Epithelial cell of proximal tubule (primary cell): ENCODE measurements around the gene LGALS1. TPM values are rescaled to one million over a fixed set of nuclear protein-coding genes. Genes with fewer than 3 reads are reported as not detected.

Experiments used
- DNase-seq: peaks from one replicate; pipeline ENCODE4 v3.0.0-alpha.2; 2011; ENCODE audit warnings: low read depth
- H3K4me3 ChIP-seq: 2 replicates; pipeline ENCODE4 v1.5.1; 2011; ENCODE audit warnings: low read depth, mild to moderate bottlenecking, low read length
- total RNA-seq: library from RNA; depleted of rRNA; stranded (reverse); fragments of >200 nt; gene quantifications from 2 replicates; pipeline ENCODE4 v1.2.3, GENCODE V29; 2015
- TF ChIP-seq, protein P1 (sequence below): conservative IDR thresholded peaks from 2 replicates; pipeline ENCODE4 v1.5.1; 2012; ENCODE audit warnings: low read depth, mild to moderate bottlenecking, low read length

Gene LGALS1
- total RNA-seq = 1,711 and 1,833 TPM in 2 replicates

DNA sequence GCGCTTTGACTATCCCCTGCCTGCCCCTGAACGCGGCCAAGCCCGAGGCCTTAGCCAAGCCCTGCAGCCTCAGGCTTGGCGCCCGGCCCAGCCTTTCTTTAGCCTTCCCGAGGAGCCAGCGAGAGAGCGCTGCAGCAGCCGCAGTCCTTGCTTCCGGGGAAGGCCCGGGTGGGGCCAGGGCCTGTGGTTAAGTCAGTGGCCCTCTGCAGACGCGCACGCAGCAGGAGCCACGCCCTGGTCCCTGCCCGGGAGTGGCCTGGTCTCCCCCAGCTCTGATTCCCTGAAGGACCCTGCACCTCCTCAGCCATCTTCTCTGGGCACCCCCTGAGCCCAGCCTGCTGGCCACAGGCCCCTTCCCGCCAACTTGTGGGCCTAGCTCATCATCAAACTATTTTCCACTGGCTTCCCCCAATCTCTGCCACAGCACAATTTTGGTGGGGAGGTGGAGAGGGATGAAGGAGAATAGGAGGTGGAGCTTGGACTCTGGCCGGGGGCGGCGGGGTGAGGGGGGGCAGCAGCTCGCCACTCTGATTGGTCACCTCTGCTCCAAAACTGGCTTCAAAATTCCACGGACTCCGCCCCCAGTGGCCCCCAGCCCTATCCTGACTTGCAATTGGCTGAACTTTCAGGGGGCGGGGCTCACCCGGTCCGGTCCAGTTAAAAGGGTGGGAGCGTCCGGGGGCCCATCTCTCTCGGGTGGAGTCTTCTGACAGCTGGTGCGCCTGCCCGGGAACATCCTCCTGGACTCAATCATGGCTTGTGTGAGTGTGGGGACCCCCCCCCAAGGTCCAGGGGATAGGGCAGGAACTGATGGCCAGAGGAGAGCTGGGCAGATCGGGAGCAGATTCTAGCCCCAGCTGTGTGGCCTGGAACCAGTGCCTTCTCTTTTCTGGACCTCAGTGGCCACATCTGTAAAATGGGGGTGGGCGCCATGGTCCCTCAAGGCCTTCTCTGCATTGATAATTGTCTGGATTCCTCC is at the start of gene LGALS1:
LGALS1 (plus strand) TSS at position 686 of the 979 bp plus-strand sequence; CDS start at position 753, 67 bp downstream.
- TF ChIP-seq, protein P1, sequence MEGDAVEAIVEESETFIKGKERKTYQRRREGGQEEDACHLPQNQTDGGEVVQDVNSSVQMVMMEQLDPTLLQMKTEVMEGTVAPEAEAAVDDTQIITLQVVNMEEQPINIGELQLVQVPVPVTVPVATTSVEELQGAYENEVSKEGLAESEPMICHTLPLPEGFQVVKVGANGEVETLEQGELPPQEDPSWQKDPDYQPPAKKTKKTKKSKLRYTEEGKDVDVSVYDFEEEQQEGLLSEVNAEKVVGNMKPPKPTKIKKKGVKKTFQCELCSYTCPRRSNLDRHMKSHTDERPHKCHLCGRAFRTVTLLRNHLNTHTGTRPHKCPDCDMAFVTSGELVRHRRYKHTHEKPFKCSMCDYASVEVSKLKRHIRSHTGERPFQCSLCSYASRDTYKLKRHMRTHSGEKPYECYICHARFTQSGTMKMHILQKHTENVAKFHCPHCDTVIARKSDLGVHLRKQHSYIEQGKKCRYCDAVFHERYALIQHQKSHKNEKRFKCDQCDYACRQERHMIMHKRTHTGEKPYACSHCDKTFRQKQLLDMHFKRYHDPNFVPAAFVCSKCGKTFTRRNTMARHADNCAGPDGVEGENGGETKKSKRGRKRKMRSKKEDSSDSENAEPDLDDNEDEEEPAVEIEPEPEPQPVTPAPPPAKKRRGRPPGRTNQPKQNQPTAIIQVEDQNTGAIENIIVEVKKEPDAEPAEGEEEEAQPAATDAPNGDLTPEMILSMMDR = no peak
- H3K4me3 ChIP-seq = peak within 1 kb of the TSS; percentile 75
- DNase-seq = no peak

DNA sequence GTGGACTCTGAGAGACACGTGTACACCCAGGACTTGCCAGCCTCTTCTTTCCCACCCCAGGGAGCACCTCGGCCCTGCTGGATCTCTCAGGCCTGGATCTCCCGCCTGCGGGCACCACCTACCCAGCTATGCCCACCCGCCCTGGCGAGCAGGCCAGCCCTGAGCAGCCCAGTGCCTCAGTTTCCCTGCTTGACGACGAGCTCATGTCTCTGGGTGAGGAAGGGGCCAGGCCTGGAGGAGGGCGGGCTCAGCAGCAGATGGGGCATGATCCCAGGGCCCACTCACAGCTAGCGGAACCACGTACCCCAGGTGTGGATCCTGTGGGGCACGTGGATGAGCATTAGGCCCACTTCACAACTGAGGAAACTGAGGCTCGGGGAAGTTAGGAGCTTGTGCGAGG is 49.7 kb upstream of the LGALS1 start:
- DNase-seq = no peak
- H3K4me3 ChIP-seq = no peak overlapping the region
- TF ChIP-seq, protein P1 = no peak

DNA sequence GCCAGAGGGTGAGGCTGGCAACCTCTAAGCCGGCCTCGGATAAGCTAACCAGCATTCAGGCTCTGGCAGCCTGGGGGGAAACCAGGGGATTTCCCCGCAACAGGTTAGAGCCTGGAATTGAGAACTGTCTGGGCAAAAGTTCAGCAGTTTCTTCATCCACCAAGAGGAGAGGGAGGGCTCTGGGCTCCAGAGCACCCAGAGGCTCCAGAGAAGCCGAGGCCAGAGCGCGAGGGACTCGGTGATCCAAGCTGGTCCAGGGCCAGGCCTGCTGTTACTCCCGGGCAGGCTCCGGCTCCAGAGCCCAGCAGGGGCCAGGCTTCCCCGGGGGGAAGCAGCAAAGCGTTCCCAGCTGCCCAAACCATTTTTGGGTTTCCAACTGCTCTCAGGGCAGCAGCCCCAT is 49.3 kb upstream of the LGALS1 start:
- H3K4me3 ChIP-seq = no peak overlapping the region
- no peak for DNase-seq
- TF ChIP-seq, protein P1 = no peak

DNA sequence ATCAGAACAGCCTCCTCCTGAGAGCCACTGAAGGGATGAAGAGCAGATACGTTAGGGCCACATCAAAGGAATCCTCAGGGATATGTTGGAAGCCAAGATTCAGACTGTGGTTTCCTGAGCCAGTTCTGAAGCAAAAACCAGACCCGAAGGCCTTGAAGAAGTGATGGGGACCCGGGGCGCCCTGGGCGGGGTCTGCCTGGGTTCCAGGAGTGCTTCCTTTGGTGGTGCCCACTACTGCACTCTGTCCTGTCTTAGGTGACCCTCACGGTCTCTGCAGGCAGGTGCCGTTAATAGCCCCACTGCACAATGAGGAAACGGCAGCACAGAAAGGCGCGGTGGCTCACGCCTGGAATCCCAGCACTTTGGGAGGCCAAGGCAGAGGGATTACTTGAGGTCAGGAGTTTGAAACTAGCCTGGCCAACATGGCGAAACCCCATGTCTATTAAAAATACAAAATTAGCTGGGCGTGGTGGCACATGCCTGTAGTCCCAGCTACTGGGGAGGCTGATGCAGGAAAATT is 48.8 kb upstream of the LGALS1 start:
- DNase-seq = no peak
- H3K4me3 ChIP-seq = no peak overlapping the region
- TF ChIP-seq, protein P1 = no peak

DNA sequence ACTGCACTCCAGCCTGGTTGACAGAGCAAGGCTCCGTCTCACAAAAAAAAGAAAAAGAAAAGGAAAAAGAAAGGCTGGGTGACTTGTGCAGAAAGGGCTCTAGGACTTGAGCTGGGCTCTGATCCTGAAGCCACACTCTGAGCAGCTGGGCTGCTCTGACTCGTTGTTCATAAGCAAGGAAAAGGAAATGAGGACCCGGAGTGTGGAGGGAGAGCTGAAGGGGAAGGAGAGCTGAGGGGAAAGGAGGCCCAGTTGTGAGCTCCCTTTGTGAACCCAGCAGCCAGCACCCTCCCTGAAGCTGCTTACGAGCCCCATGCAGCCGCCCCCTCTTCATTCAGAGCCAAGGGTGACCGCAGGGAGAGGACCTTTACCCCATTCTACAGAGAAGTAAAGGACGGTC is 48.3 kb upstream of the LGALS1 start:
- no peak overlapping the region for H3K4me3 ChIP-seq
- DNase-seq = no peak
- TF ChIP-seq, protein P1 = no peak

DNA sequence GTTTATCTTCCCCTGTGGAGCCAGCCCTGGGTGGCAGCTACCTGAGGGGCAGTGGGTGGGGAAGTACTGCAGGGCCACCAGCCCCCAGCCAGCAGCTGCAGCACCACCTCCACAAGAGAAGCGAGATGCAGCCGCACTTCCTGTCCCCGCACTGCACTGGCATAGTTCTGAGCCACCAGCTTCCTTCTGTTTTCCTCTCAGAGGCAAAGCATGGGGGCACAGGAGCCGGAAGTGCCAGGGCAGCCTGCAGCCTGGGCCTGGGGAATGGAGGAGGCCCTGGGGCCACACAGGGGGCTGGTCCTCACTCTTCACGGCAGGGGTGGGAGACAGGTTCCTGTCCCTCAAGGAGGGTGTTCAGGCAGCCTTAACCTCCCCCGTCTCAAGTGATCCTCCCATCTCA is 47.9 kb upstream of the LGALS1 start:
- TF ChIP-seq, protein P1 = no peak
- no peak overlapping the region for H3K4me3 ChIP-seq
- DNase-seq = no peak
